ENCODE results near the gene TMEM203.

TMEM203 gene

GRCh38 chr9:137187386-137187785 is 18.1 kb downstream of the TMEM203 start:
- Histone ChIP-seq H3K4me3 (ENCODE audit: low read length) (peak overlapping the region; percentile 98), H3K36me3 (replicated peaks; ENCODE audit: insufficient read depth, low read length) (no peaks in the 10 kb centered on the region), H3K4me1 (ENCODE audit: low read length) (peaks cover 17% of the 10 kb centered on the region), H3K27me3 (replicated peaks; ENCODE audit: insufficient read depth, low read length) (no peaks in the 10 kb centered on the region), H3K4me2 (ENCODE audit: low read depth, low read length) (peak overlapping the region; percentile 91), H2AFZ (ENCODE audit: low read length) (no peak overlapping the region), H3K79me2 (ENCODE audit: low read length) (peaks cover 59% of the 10 kb centered on the region), H3K9me3 (replicated peaks; ENCODE audit: insufficient read depth, low read length) (no peaks in the 10 kb centered on the region), H3K27ac (ENCODE audit: low read length) (no peak overlapping the region), H4K20me1 (ENCODE audit: insufficient read depth, low read length) (no peaks in the 10 kb centered on the region), H3K9me2 (replicated peaks; ENCODE audit: insufficient read depth, low read length) (no peaks in the 10 kb centered on the region), H3F3A (ENCODE audit: insufficient read depth, low read length) (peaks cover 19% of the 10 kb centered on the region), H3K9ac (ENCODE audit: low read length) (peak overlapping the region; percentile 93)
- TF ChIP-seq EZH2 (optimal IDR thresholded peaks at IDR 0.05; ENCODE audit: low read depth, low read length) = no peak
- no peak for TF ChIP-seq EZH2phosphoT487 (IDR thresholded peaks at IDR 0.05; ENCODE audit: low read length)
- TF ChIP-seq CTCF (IDR thresholded peaks at IDR 0.05; ENCODE audit: low read length) = no peak
- no peak for DNase-seq

- Histone ChIP-seq H2AFZ (ENCODE audit: low read length) (no peak overlapping the region), H3K36me3 (replicated peaks; ENCODE audit: insufficient read depth, low read length) (no peaks in the 10 kb centered on the region), H3K9me3 (replicated peaks; ENCODE audit: insufficient read depth, low read length) (no peaks in the 10 kb centered on the region), H3K79me2 (ENCODE audit: low read length) (peaks cover 59% of the 10 kb centered on the region), H3K9me2 (replicated peaks; ENCODE audit: insufficient read depth, low read length) (no peaks in the 10 kb centered on the region), H3K4me1 (ENCODE audit: low read length) (peaks cover 17% of the 10 kb centered on the region), H3K4me2 (ENCODE audit: low read depth, low read length) (no peak overlapping the region), H3K27ac (ENCODE audit: low read length) (no peak overlapping the region), H3K9ac (ENCODE audit: low read length) (no peak overlapping the region), H3F3A (ENCODE audit: insufficient read depth, low read length) (peaks cover 19% of the 10 kb centered on the region), H4K20me1 (ENCODE audit: insufficient read depth, low read length) (no peaks in the 10 kb centered on the region), H3K4me3 (ENCODE audit: low read length) (no peak overlapping the region), H3K27me3 (replicated peaks; ENCODE audit: insufficient read depth, low read length) (no peaks in the 10 kb centered on the region)
- DNase-seq = no peak
- TF ChIP-seq CTCF (IDR thresholded peaks at IDR 0.05; ENCODE audit: low read length) (no peak), EZH2 (optimal IDR thresholded peaks at IDR 0.05; ENCODE audit: low read depth, low read length) (no peak), EZH2phosphoT487 (IDR thresholded peaks at IDR 0.05; ENCODE audit: low read length) (no peak)
Measured at GRCh38 chr9:137186385-137186784, 19.1 kb downstream of the TMEM203 start.

- Histone ChIP-seq H3K36me3 (replicated peaks; ENCODE audit: insufficient read depth, low read length) (no peaks in the 10 kb centered on the region), H3K4me2 (ENCODE audit: low read depth, low read length) (no peak overlapping the region), H3F3A (ENCODE audit: insufficient read depth, low read length) (peaks cover 16% of the 10 kb centered on the region), H3K9me2 (replicated peaks; ENCODE audit: insufficient read depth, low read length) (no peaks in the 10 kb centered on the region), H3K4me1 (ENCODE audit: low read length) (peaks cover 17% of the 10 kb centered on the region), H3K27me3 (replicated peaks; ENCODE audit: insufficient read depth, low read length) (no peaks in the 10 kb centered on the region), H4K20me1 (ENCODE audit: insufficient read depth, low read length) (no peaks in the 10 kb centered on the region), H3K9ac (ENCODE audit: low read length) (no peak overlapping the region), H2AFZ (ENCODE audit: low read length) (no peak overlapping the region), H3K79me2 (ENCODE audit: low read length) (peaks cover 56% of the 10 kb centered on the region), H3K27ac (ENCODE audit: low read length) (no peak overlapping the region), H3K9me3 (replicated peaks; ENCODE audit: insufficient read depth, low read length) (no peaks in the 10 kb centered on the region), H3K4me3 (ENCODE audit: low read length) (no peak overlapping the region)
- no peak for DNase-seq
- TF ChIP-seq EZH2 (optimal IDR thresholded peaks at IDR 0.05; ENCODE audit: low read depth, low read length) (no peak), EZH2phosphoT487 (IDR thresholded peaks at IDR 0.05; ENCODE audit: low read length) (no peak), CTCF (IDR thresholded peaks at IDR 0.05; ENCODE audit: low read length) (no peak)
Measured at GRCh38 chr9:137185921-137186320, 19.5 kb downstream of the TMEM203 start.
